Mammary epithelial cell (primary cell): ENCODE data around the gene TXK.

Experiments
- EZH2 ChIP-seq: IDR thresholded peaks from 2 replicates; pipeline ENCODE4 v1.6.1; 2012; ENCODE audit warnings: low read length, inconsistent platforms, borderline replicate concordance
- TF ChIP-seq, protein P1 (sequence below), 2 donors: IDR thresholded peaks in 1 of 2; conservative IDR thresholded peaks in 1 of 2; 2 replicates each; pipeline ENCODE4 v1.5.1; 2011 to 2012; ENCODE audit warnings: inconsistent platforms in 2 of 2, low read length in 2 of 2, mild to moderate bottlenecking in 2 of 2, control low read depth in 1 of 2, low read depth in 1 of 2; ENCODE audit not compliant: insufficient read depth in 1 of 2; ENCODE audit errors: extremely low read depth in 1 of 2

GRCh38 chr4:48133669-48134068, 381 bp downstream of the TXK start:
- TF ChIP-seq, protein P1, sequence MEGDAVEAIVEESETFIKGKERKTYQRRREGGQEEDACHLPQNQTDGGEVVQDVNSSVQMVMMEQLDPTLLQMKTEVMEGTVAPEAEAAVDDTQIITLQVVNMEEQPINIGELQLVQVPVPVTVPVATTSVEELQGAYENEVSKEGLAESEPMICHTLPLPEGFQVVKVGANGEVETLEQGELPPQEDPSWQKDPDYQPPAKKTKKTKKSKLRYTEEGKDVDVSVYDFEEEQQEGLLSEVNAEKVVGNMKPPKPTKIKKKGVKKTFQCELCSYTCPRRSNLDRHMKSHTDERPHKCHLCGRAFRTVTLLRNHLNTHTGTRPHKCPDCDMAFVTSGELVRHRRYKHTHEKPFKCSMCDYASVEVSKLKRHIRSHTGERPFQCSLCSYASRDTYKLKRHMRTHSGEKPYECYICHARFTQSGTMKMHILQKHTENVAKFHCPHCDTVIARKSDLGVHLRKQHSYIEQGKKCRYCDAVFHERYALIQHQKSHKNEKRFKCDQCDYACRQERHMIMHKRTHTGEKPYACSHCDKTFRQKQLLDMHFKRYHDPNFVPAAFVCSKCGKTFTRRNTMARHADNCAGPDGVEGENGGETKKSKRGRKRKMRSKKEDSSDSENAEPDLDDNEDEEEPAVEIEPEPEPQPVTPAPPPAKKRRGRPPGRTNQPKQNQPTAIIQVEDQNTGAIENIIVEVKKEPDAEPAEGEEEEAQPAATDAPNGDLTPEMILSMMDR (conservative IDR thresholded peaks at IDR 0.05 in 1 of 2, IDR thresholded peaks at IDR 0.05 in 1 of 2; ENCODE audit: extremely low read depth in 1 of 2, insufficient read depth in 1 of 2, low read depth in 1 of 2, low read length in 2 of 2), result no peak
- TF ChIP-seq EZH2, result no peak
